ENCODE data around the gene ZFP91.
"Not testable (repeated sequence)": the region's sequence is repeated elsewhere in the genome, so short reads cannot be mapped to it uniquely, and the experiment has no call there.

Gene ZFP91

GRCh38 chr11:58578635-58579191 lies at the start of gene ZFP91:
Gene ZFP91 (plus strand): TSS chr11:58579063. CDS start chr11:58579282, 219 bp downstream.
- DNase-seq, result peak; percentile 97 to 99

- DNase-seq, result peak in 1 of 2 experiments; percentile 30
Observed at GRCh38 chr11:58530236-58530635, 48.6 kb upstream of the ZFP91 start.

GRCh38 chr11:58531865-58532341 lies 47.0 kb upstream of the ZFP91 start:
- no peak for DNase-seq

GRCh38 chr11:58546841-58547240 lies 32.0 kb upstream of the ZFP91 start:
- DNase-seq, result no peak

- no peak for DNase-seq
Observed at GRCh38 chr11:58549644-58550043, 29.2 kb upstream of the ZFP91 start.

GRCh38 chr11:58560842-58561241 lies 18.0 kb upstream of the ZFP91 start:
- DNase-seq, result no peak

GRCh38 chr11:58561394-58562098 lies 17.3 kb upstream of the ZFP91 start:
- DNase-seq, result no peak

GRCh38 chr11:58562375-58562800 lies 16.5 kb upstream of the ZFP91 start:
- no peak for DNase-seq

GRCh38 chr11:58564231-58564630 lies 14.6 kb upstream of the ZFP91 start:
- DNase-seq, result no peak

GRCh38 chr11:58567889-58568512 lies 10.9 kb upstream of the ZFP91 start:
- DNase-seq, result peak; percentile 27 to 70

GRCh38 chr11:58572906-58573305 lies 6.0 kb upstream of the ZFP91 start:
- not testable (repeated sequence) for DNase-seq

- DNase-seq, result no peak
Observed at GRCh38 chr11:58573451-58574104, 5.3 kb upstream of the ZFP91 start.

- DNase-seq, result no peak
Observed at GRCh38 chr11:58574881-58575280, 4.0 kb upstream of the ZFP91 start.

- DNase-seq, result no peak
Observed at GRCh38 chr11:58575377-58576020, 3.4 kb upstream of the ZFP91 start, which contains the start of gene LPXN. Gene LPXN (minus strand): TSS chr11:58575856. CDS start chr11:58575772, 84 bp downstream.

GRCh38 chr11:58576887-58577471 lies 1.9 kb upstream of the ZFP91 start:
- peak in 1 of 2 experiments; percentile 10 for DNase-seq

- peak; percentile 56 to 76 for DNase-seq
Observed at GRCh38 chr11:58577555-58578135, 1.2 kb upstream of the ZFP91 start.

GRCh38 chr11:58578136-58578634 lies 678 bp upstream of the ZFP91 start:
- peak; percentile 99 for DNase-seq

GRCh38 chr11:58579192-58580129 lies 598 bp downstream of the ZFP91 start:
- peak; percentile 80 to 94 for DNase-seq

- DNase-seq, result no peak
Observed at GRCh38 chr11:58580311-58580710, 1.4 kb downstream of the ZFP91 start.

GRCh38 chr11:58582437-58582836 lies 3.6 kb downstream of the ZFP91 start:
- no peak for DNase-seq

- DNase-seq, result no peak
Observed at GRCh38 chr11:58586998-58587397, 8.1 kb downstream of the ZFP91 start.

Measured in NCI-H526 (cell line).